Measurements from ENCODE around the gene MCF2L. TPM values are rescaled to one million over a fixed set of nuclear protein-coding genes. Genes with fewer than 3 reads are reported as not detected.
A peak's percentile ranks its signal among the peaks of the same experiment; 100 is the strongest.
"Not testable (repeated sequence)": the region's sequence is repeated elsewhere in the genome, so short reads cannot be mapped to it uniquely, and the experiment has no call there.

The MCF2L gene
- total RNA-seq, 2 donors from 2014 or later: 37.4 to 74.8 TPM

DNA sequence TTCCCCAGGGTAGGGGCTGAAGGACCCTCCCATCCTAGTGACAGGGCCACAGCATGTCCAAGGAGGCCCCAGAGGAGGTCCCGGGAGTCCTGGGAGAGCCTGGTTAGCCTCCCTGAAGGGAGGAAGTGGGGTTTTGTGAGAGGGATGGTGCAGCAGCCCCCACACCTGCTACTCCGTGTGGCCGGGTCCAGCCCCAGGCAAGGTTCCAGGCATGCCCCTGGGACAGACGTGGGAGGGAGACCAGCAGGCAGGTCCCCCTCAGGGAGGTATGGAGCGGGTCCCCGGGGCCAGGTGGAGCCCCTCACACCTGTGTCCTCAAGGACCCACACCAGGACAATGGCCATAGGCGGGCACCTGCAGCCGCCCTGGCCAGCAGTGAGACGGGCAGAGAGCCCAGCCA, 134.6 kb downstream of the MCF2L start:
- WGBS, 2 donors: 20 to 31% methylated on average over 1 to 9 of the region's 9 CpGs
- TF ChIP-seq, protein P1, sequence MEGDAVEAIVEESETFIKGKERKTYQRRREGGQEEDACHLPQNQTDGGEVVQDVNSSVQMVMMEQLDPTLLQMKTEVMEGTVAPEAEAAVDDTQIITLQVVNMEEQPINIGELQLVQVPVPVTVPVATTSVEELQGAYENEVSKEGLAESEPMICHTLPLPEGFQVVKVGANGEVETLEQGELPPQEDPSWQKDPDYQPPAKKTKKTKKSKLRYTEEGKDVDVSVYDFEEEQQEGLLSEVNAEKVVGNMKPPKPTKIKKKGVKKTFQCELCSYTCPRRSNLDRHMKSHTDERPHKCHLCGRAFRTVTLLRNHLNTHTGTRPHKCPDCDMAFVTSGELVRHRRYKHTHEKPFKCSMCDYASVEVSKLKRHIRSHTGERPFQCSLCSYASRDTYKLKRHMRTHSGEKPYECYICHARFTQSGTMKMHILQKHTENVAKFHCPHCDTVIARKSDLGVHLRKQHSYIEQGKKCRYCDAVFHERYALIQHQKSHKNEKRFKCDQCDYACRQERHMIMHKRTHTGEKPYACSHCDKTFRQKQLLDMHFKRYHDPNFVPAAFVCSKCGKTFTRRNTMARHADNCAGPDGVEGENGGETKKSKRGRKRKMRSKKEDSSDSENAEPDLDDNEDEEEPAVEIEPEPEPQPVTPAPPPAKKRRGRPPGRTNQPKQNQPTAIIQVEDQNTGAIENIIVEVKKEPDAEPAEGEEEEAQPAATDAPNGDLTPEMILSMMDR (IDR thresholded peaks at IDR 0.05): no peak
- TF ChIP-seq POLR2A (IDR thresholded peaks at IDR 0.05): no peak
- intact Hi-C loops (cut with DNase I): no loop called here
- Histone ChIP-seq H3K27me3 (no peaks in the 10 kb centered on the region), H3K4me3 (no peak overlapping the region), H3K36me3 (replicated peaks in 1 of 2; ENCODE audit: insufficient read depth in 1 of 2, low read depth in 2 of 2) (no peaks in the 10 kb centered on the region), H3K27ac (no peak overlapping the region), H3K9me3 (no peaks in the 10 kb centered on the region), H3K4me1 (peaks cover 9% of the 10 kb centered on the region)
- DNase-seq (no peak), ATAC-seq (no peak)

GRCh38 chr13:113105032-113105920, 136.3 kb downstream of the MCF2L start, which contains the start of gene F7:
Gene F7 (plus strand): TSS chr13:113105791. CDS start chr13:113105842, 51 bp downstream.
- ATAC-seq: no peak
- Histone ChIP-seq H3K27me3 (peaks cover 0 to 10% of the 10 kb centered on the region in 2 donors), H3K4me3 (no peak within 1 kb of the TSS), H3K27ac (no peak within 1 kb of the TSS), H3K9me3 (no peaks in the 10 kb centered on the region), H3K4me1 (peaks cover 19% of the 10 kb centered on the region), H3K36me3 (replicated peaks in 1 of 2; ENCODE audit: insufficient read depth in 1 of 2, low read depth in 2 of 2) (no peaks in the 10 kb centered on the region)
- WGBS, 2 donors: 44 to 47% methylated on average over 15 to 17 of the region's 17 CpGs
- intact Hi-C loops (cut with DNase I): no loop called here
- DNase-seq: peak in 2 of 4 donors; percentile 22 to 27
- TF ChIP-seq, protein P1 (IDR thresholded peaks at IDR 0.05): no peak
- no peak for TF ChIP-seq POLR2A (IDR thresholded peaks at IDR 0.05)

- DNase-seq: no peak
- H3K36me3 ChIP-seq (replicated peaks in 1 of 2; ENCODE audit: insufficient read depth in 1 of 2, low read depth in 2 of 2): no peaks in the 10 kb centered on the region
- ATAC-seq: no peak
- H3K4me3 ChIP-seq: no peak overlapping the region
- intact Hi-C loops (cut with DNase I): no loop called here
- H3K27me3 ChIP-seq: peaks cover 0 to 17% of the 10 kb centered on the region in 2 donors
- no peak overlapping the region for H3K27ac ChIP-seq
- H3K4me1 ChIP-seq: peaks cover 25% of the 10 kb centered on the region
- no peak for TF ChIP-seq POLR2A (IDR thresholded peaks at IDR 0.05)
- TF ChIP-seq, protein P1 (IDR thresholded peaks at IDR 0.05): no peak
- 32 to 56% methylated on average over 3 to 6 of the region's 16 CpGs for WGBS, 2 donors
- H3K9me3 ChIP-seq: no peaks in the 10 kb centered on the region
Observed at GRCh38 chr13:113105921-113106452, 137.0 kb downstream of the MCF2L start.

DNA sequence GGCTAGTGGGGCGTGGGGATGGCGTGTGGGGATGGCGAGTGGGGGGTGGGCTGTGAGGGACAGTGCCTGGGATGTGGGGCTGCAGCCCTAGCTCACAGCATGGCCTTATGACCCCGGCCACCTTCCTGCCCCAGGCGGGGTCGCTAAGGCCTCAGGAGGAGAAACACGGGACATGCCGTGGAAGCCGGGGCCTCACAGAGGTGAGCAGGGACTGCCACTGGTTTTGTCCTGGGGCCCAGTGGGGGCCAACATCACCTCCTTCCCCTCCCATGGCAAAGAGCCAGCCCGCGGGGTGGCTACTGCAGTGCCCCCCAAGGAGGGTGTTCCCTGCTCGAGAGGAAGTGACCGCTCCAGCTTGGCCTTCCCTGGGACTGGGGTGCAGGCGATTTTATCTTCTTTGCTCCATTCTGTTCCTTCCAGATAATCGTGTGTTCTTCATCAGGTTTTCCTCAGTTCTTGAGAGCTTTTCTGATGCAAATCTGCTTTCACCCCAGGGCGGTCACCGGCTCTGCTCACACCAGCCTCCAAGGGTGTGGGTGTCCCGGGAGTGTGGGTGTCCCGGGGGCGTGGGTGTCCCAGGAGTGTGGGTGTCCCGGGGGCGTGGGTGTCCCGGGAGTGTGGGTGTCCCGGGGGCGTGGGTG, 137.8 kb downstream of the MCF2L start:
- Histone ChIP-seq H3K36me3 (replicated peaks in 1 of 2; ENCODE audit: insufficient read depth in 1 of 2, low read depth in 2 of 2) (no peaks in the 10 kb centered on the region), H3K4me3 (no peak overlapping the region), H3K4me1 (peaks cover 25% of the 10 kb centered on the region), H3K27me3 (peaks cover 0 to 18% of the 10 kb centered on the region in 2 donors), H3K27ac (no peak overlapping the region), H3K9me3 (no peaks in the 10 kb centered on the region)
- DNase-seq: no peak
- TF ChIP-seq, protein P1 (IDR thresholded peaks at IDR 0.05): no peak
- TF ChIP-seq POLR2A (IDR thresholded peaks at IDR 0.05): no peak
- intact Hi-C loops (cut with DNase I): no loop called here
- 71 to 74% methylated on average over 9 to 16 of the region's 25 CpGs for WGBS, 2 donors
- ATAC-seq: no peak

- ATAC-seq; H3K27ac ChIP-seq; DNase-seq; H3K4me3 ChIP-seq; H3K36me3 ChIP-seq (replicated peaks in 1 of 2; ENCODE audit: insufficient read depth in 1 of 2, low read depth in 2 of 2); H3K9me3 ChIP-seq; intact Hi-C loops (cut with DNase I): not testable (repeated sequence)
- peaks cover 0 to 18% of the 10 kb centered on the region in 2 donors for H3K27me3 ChIP-seq
- 79 to 84% methylated on average over 6 to 18 of the region's 27 CpGs for WGBS, 2 donors
- peaks cover 25% of the 10 kb centered on the region for H3K4me1 ChIP-seq
Observed at GRCh38 chr13:113108521-113108920, 139.5 kb downstream of the MCF2L start.

All from body of pancreas (tissue), 4 donors.